Smooth muscle cell (in vitro differentiated cells): ENCODE results near the gene USP5. TPM values are rescaled to one million over a fixed set of nuclear protein-coding genes. Genes with fewer than 3 reads are reported as not detected.

Experiments used
- DNase-seq: peaks from one replicate; lab custom pipeline; 2025; ENCODE audit not compliant: unreplicated experiment; lab: John Stamatoyannopoulos, UW
- H2AFZ ChIP-seq: fragments of 200-600 bp; sonication (generic); 2 replicates; pipeline ENCODE4 v1.6.0; 2016; ENCODE audit warnings: antibody characterized with exemption, low read depth, mild to moderate bottlenecking
- H3F3A ChIP-seq: fragments of 200-600 bp; sonication (generic); 2 replicates; pipeline ENCODE4 v1.6.0; 2017; ENCODE audit warnings: antibody characterized with exemption, low read depth
- H3K27ac ChIP-seq: fragments of 200-600 bp; sonication (generic); 2 replicates; pipeline ENCODE4 v1.5.1; 2016; ENCODE audit warnings: low read depth, mild to moderate bottlenecking
- H3K27me3 ChIP-seq: fragments of 200-600 bp; sonication (generic); 2 replicates; pipeline ENCODE4 v1.6.1; 2016; ENCODE audit warnings: low read depth, mild to moderate bottlenecking
- H3K36me3 ChIP-seq: fragments of 200-600 bp; sonication (generic); 2 replicates; pipeline ENCODE4 v1.5.1; 2016; ENCODE audit warnings: low read depth
- H3K4me1 ChIP-seq: fragments of 200-600 bp; sonication (generic); 2 replicates; pipeline ENCODE4 v1.5.1; 2016; ENCODE audit warnings: low read depth
- H3K4me2 ChIP-seq: fragments of 200-600 bp; sonication (generic); 2 replicates; pipeline ENCODE4 v1.6.0; 2016; ENCODE audit warnings: mild to moderate bottlenecking
- H3K4me3 ChIP-seq: fragments of 200-600 bp; sonication (generic); 2 replicates; pipeline ENCODE4 v1.5.1; 2016; ENCODE audit warnings: mild to moderate bottlenecking
- H3K79me2 ChIP-seq: fragments of 200-600 bp; sonication (generic); 2 replicates; pipeline ENCODE4 v1.6.0; 2016; ENCODE audit warnings: low read depth, mild to moderate bottlenecking
- H3K9ac ChIP-seq: fragments of 200-600 bp; sonication (generic); 2 replicates; pipeline ENCODE4 v1.6.0; 2016; ENCODE audit warnings: low read depth
- H3K9me3 ChIP-seq: fragments of 200-600 bp; sonication (generic); replicated peaks from 2 replicates; pipeline ENCODE4 v1.5.1; 2016; ENCODE audit warnings: low read depth
- H4K20me1 ChIP-seq: fragments of 200-600 bp; sonication (generic); 2 replicates; pipeline ENCODE4 v1.6.0; 2016; ENCODE audit warnings: low read depth
- CTCF ChIP-seq: fragments of 200-600 bp; sonication (generic); IDR thresholded peaks from 2 replicates; pipeline ENCODE4 v1.5.1; 2017; ENCODE audit warnings: borderline replicate concordance, mild to moderate bottlenecking, antibody characterized with exemption; ENCODE audit not compliant: insufficient read depth, poor library complexity, severe bottlenecking
- WGBS: methylation state at CpG from one replicate; pipeline ENCODE4 v1.1.7; 2016; ENCODE audit warnings: low lambda C conversion rate; 5-methylcytosine and 5-hydroxymethylcytosine counted together
- polyA plus RNA-seq: library from polyadenylated mRNA; unstranded; fragments of >200 nt; fragmentation: Nextera tagmentation; extraction: Ambion mirVana; gene quantifications from 2 replicates; pipeline ENCODE4 v1.2.1, GENCODE V29; 2016
- total RNA-seq: library from RNA; depleted of rRNA; stranded (reverse); fragments of >200 nt; gene quantifications from 2 replicates; pipeline ENCODE4 v1.2.3, GENCODE V29; 2014

USP5 gene
- total and polyA plus RNA-seq, 2 experiments from 2014 or later: 51.3 to 64.9 TPM

- Histone ChIP-seq H3K4me3 (no peak overlapping the region), H4K20me1 (peaks cover 3% of the 10 kb centered on the region), H3K9ac (no peak overlapping the region), H2AFZ (no peak overlapping the region), H3K4me1 (no peaks in the 10 kb centered on the region), H3K79me2 (peaks cover 20% of the 10 kb centered on the region), H3K27ac (peak overlapping the region; percentile 43), H3F3A (peaks cover 7% of the 10 kb centered on the region), H3K27me3 (no peaks in the 10 kb centered on the region), H3K9me3 (no peaks in the 10 kb centered on the region), H3K4me2 (no peak overlapping the region), H3K36me3 (no peaks in the 10 kb centered on the region)
- no peak for DNase-seq
- no peak for TF ChIP-seq CTCF
- WGBS: 88% methylated on average over 6 of the region's 6 CpGs
These were observed 2.1 kb downstream of the USP5 start for GRCh38 chr12:6854036-6854435.

GRCh38 chr12:6855322-6855721, 3.4 kb downstream of the USP5 start:
- no peak overlapping the region for H3K4me2 ChIP-seq
- DNase-seq: no peak
- H4K20me1 ChIP-seq: peaks cover 3% of the 10 kb centered on the region
- no peaks in the 10 kb centered on the region for H3K9me3 ChIP-seq
- no peaks in the 10 kb centered on the region for H3K36me3 ChIP-seq
- no peak overlapping the region for H2AFZ ChIP-seq
- H3F3A ChIP-seq: peaks cover 5% of the 10 kb centered on the region
- H3K79me2 ChIP-seq: peaks cover 20% of the 10 kb centered on the region
- H3K9ac ChIP-seq: no peak overlapping the region
- H3K27me3 ChIP-seq: no peaks in the 10 kb centered on the region
- no peak overlapping the region for H3K4me3 ChIP-seq
- no peak overlapping the region for H3K27ac ChIP-seq
- WGBS: 97% methylated on average over 14 of the region's 14 CpGs
- no peaks in the 10 kb centered on the region for H3K4me1 ChIP-seq
- no peak for TF ChIP-seq CTCF

GRCh38 chr12:6858799-6859198, 6.8 kb downstream of the USP5 start:
- Histone ChIP-seq H3K27ac (no peak overlapping the region), H3K4me3 (no peak overlapping the region), H2AFZ (no peak overlapping the region), H3K36me3 (no peaks in the 10 kb centered on the region), H3K79me2 (peaks cover 17% of the 10 kb centered on the region), H3F3A (peaks cover 8% of the 10 kb centered on the region), H3K4me1 (no peaks in the 10 kb centered on the region), H3K9ac (no peak overlapping the region), H3K9me3 (no peaks in the 10 kb centered on the region), H3K27me3 (no peaks in the 10 kb centered on the region), H3K4me2 (no peak overlapping the region), H4K20me1 (peaks cover 3% of the 10 kb centered on the region)
- no peak for DNase-seq
- TF ChIP-seq CTCF: no peak
- WGBS: 91% methylated on average over 2 of the region's 2 CpGs

GRCh38 chr12:6860116-6860515, 8.2 kb downstream of the USP5 start:
- peaks cover 4% of the 10 kb centered on the region for H3K79me2 ChIP-seq
- 95% methylated on average over 9 of the region's 9 CpGs for WGBS
- H3F3A ChIP-seq: peaks cover 12% of the 10 kb centered on the region
- H3K36me3 ChIP-seq: no peaks in the 10 kb centered on the region
- DNase-seq: no peak
- H4K20me1 ChIP-seq: peaks cover under 1% of the 10 kb centered on the region
- no peaks in the 10 kb centered on the region for H3K27me3 ChIP-seq
- H2AFZ ChIP-seq: no peak overlapping the region
- no peak for TF ChIP-seq CTCF
- no peak overlapping the region for H3K27ac ChIP-seq
- no peak overlapping the region for H3K4me2 ChIP-seq
- no peaks in the 10 kb centered on the region for H3K9me3 ChIP-seq
- H3K9ac ChIP-seq: no peak overlapping the region
- no peak overlapping the region for H3K4me3 ChIP-seq
- H3K4me1 ChIP-seq: no peaks in the 10 kb centered on the region
